Tibial nerve (tissue), 4 donors: ENCODE measurements around the gene ATP2A2. TPM values are rescaled to one million over a fixed set of nuclear protein-coding genes. Genes with fewer than 3 reads are reported as not detected.

ENCODE experiments used
- DNase-seq, 2 donors: peaks; one replicate each; pipeline ENCODE4 v3.0.0-alpha.2; 2019; ENCODE audit warnings: low spot score in 2 of 2
- H3K27ac ChIP-seq, 4 donors: fragments of 200-600 bp; sonication (generic) in 3 of 4; one replicate each; pipeline ENCODE4 v1.5.1; 2017 to 2019; ENCODE audit warnings: mild to moderate bottlenecking in 1 of 4
- H3K27me3 ChIP-seq, 2 donors: fragments of 200-600 bp; sonication (generic) in 1 of 2; one replicate each; pipeline versions ENCODE4 v1.5.1 to v1.6.0; 2017 to 2019
- H3K36me3 ChIP-seq, 3 donors: fragments of 200-600 bp; sonication (generic); one replicate each; pipeline ENCODE4 v1.5.1; 2018 to 2019
- H3K4me1 ChIP-seq, 4 donors: fragments of 200-600 bp; sonication (generic) in 3 of 4; one replicate each; pipeline ENCODE4 v1.5.1; 2017 to 2019
- H3K4me3 ChIP-seq, 4 donors: fragments of 200-600 bp; sonication (generic) in 3 of 4; one replicate each; pipeline ENCODE4 v1.5.1; 2017 to 2019; ENCODE audit warnings: mild to moderate bottlenecking in 1 of 4, moderate library complexity in 1 of 4
- H3K9me3 ChIP-seq, 4 donors: fragments of 200-600 bp; sonication (generic) in 3 of 4; one replicate each; pipeline ENCODE4 v1.5.1; 2017 to 2019
- CTCF ChIP-seq, 5 experiments: fragments of 200-600 bp in 3 of 5; fragments of 450-650 bp in 2 of 5; sonication (generic) in 3 of 5; IDR thresholded peaks; one replicate each; pipeline ENCODE4 v1.5.1; 2016 to 2019; ENCODE audit warnings: antibody characterized with exemption in 5 of 5, mild to moderate bottlenecking in 3 of 5, moderate library complexity in 2 of 5
- EP300 ChIP-seq, 2 donors: sonication (generic); formaldehyde crosslinking; IDR thresholded peaks; one replicate each; pipeline ENCODE4 v1.6.1; 2017; ENCODE audit warnings: antibody characterized with exemption in 2 of 2, mild to moderate bottlenecking in 1 of 2
- POLR2A ChIP-seq, 2 donors: fragments of 450-650 bp; IDR thresholded peaks; one replicate each; pipeline ENCODE4 v1.6.1; 2017; ENCODE audit warnings: antibody characterized with exemption in 2 of 2, mild to moderate bottlenecking in 2 of 2, moderate library complexity in 2 of 2
- WGBS, 2 donors: methylation state at CpG; one replicate each; pipeline ENCODE4 v1.1.5; 2018; 5-methylcytosine and 5-hydroxymethylcytosine counted together
- total RNA-seq, 4 donors: library from RNA; depleted of rRNA; stranded (reverse); fragments of >200 nt; gene quantifications; one replicate each; pipeline ENCODE4 v1.1.0, GENCODE V29; 2016

Gene ATP2A2
- total RNA-seq, 4 donors from 2014 or later, result 77.8 to 106 (median 90.1) TPM

GRCh38 chr12:110289711-110290078 is 8.6 kb downstream of the ATP2A2 start:
- 26 to 38% methylated on average over 2 of the region's 2 CpGs for WGBS, 2 donors
- Histone ChIP-seq H3K9me3 (no peaks in the 10 kb centered on the region), H3K27ac (no peak overlapping the region), H3K36me3 (peaks cover 0 to 60% (median 9%) of the 10 kb centered on the region in 3 donors), H3K4me1 (peaks cover 0 to 48% (median 15%) of the 10 kb centered on the region in 4 donors), H3K4me3 (no peak overlapping the region), H3K27me3 (no peaks in the 10 kb centered on the region)
- TF ChIP-seq EP300 (IDR thresholded peaks at IDR 0.05) (no peak), POLR2A (IDR thresholded peaks at IDR 0.05) (no peak), CTCF (IDR thresholded peaks at IDR 0.05) (no peak)
- no peak for DNase-seq

GRCh38 chr12:110301065-110301806 is 20.2 kb downstream of the ATP2A2 start:
- TF ChIP-seq CTCF (IDR thresholded peaks at IDR 0.05) (no peak), POLR2A (IDR thresholded peaks at IDR 0.05) (no peak), EP300 (IDR thresholded peaks at IDR 0.05) (no peak)
- no peaks in the 10 kb centered on the region for H3K9me3 ChIP-seq
- peaks cover 0 to 45% (median 8%) of the 10 kb centered on the region in 4 donors for H3K4me1 ChIP-seq
- DNase-seq, result no peak
- H3K27ac ChIP-seq, result peak overlapping the region in 1 of 4 donors; percentile 23
- no peaks in the 10 kb centered on the region for H3K27me3 ChIP-seq
- 40 to 50% methylated on average over 5 of the region's 5 CpGs for WGBS, 2 donors
- peaks cover 0 to 72% (median 4%) of the 10 kb centered on the region in 3 donors for H3K36me3 ChIP-seq
- no peak overlapping the region for H3K4me3 ChIP-seq

DNA sequence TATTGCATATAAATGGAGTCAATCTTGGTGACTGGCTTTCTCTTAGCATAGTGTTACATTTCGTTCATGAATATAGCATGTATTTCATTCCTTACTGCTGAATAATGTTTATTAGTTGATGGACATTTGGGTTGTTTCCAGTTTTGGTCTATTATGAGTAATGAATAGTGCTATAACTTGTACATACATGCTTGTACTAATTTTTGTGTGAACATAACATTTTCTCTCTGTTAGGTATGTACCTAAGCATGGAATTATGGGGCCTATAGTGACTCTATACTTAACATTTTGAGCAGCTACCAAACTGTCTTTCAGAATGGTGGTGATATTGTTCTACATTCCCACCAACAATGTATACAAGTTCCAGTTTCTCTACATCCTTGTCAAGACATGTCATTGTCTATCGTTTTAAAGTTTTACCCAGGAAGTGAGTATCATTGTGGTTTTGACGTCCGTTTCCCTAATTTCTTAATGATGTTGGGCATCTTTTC is 23.1 kb downstream of the ATP2A2 start:
- Histone ChIP-seq H3K36me3 (peaks cover 0 to 60% (median 4%) of the 10 kb centered on the region in 3 donors), H3K27ac (peak overlapping the region in 1 of 4 donors; percentile 26), H3K4me3 (no peak overlapping the region), H3K27me3 (no peaks in the 10 kb centered on the region), H3K9me3 (no peaks in the 10 kb centered on the region), H3K4me1 (peaks cover 0 to 34% (median 8%) of the 10 kb centered on the region in 4 donors)
- DNase-seq, result no peak
- no peak for TF ChIP-seq EP300 (IDR thresholded peaks at IDR 0.05)
- no peak for TF ChIP-seq CTCF (IDR thresholded peaks at IDR 0.05)
- TF ChIP-seq POLR2A (IDR thresholded peaks at IDR 0.05), result no peak
- 16 to 19% methylated on average over 4 of the region's 4 CpGs for WGBS, 2 donors

DNA sequence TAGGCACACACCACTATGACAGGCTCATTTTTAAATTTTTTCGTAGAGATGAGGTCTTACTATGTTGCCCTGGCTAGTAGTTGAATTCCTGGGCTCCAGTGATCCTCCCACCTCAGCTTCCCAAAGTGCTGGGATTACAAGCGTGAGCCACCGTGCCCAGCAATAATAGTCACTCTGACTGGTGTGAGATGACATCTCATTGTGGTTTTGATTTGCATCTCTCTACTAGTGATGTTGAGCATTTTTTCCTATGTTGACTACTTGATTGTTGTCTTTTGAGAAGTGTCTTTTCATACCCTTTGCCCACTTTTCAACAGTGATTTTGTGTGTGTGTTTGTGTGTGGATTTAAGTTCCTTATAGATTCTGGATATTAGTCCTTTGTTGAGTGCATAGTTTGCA is 26.3 kb downstream of the ATP2A2 start:
- Histone ChIP-seq H3K27ac (no peak overlapping the region), H3K4me1 (peaks cover 0 to 19% (median 8%) of the 10 kb centered on the region in 4 donors), H3K9me3 (no peaks in the 10 kb centered on the region), H3K4me3 (no peak overlapping the region), H3K36me3 (peaks cover 0 to 39% (median 0%) of the 10 kb centered on the region in 3 donors), H3K27me3 (no peaks in the 10 kb centered on the region)
- DNase-seq, result no peak
- WGBS, 2 donors, result 90 to 92% methylated on average over 3 of the region's 3 CpGs
- no peak for TF ChIP-seq POLR2A (IDR thresholded peaks at IDR 0.05)
- TF ChIP-seq CTCF (IDR thresholded peaks at IDR 0.05), result no peak
- TF ChIP-seq EP300 (IDR thresholded peaks at IDR 0.05), result no peak

- no peak overlapping the region for H3K4me3 ChIP-seq
- no peaks in the 10 kb centered on the region for H3K27me3 ChIP-seq
- peaks cover 0 to 6% (median 0%) of the 10 kb centered on the region in 4 donors for H3K4me1 ChIP-seq
- H3K9me3 ChIP-seq, result no peaks in the 10 kb centered on the region
- no peak for TF ChIP-seq EP300 (IDR thresholded peaks at IDR 0.05)
- TF ChIP-seq CTCF (IDR thresholded peaks at IDR 0.05), result no peak
- TF ChIP-seq POLR2A (IDR thresholded peaks at IDR 0.05), result no peak
- DNase-seq, result no peak
- no peak overlapping the region for H3K27ac ChIP-seq
- H3K36me3 ChIP-seq, result peaks cover 0 to 17% (median 0%) of the 10 kb centered on the region in 3 donors
Observed at GRCh38 chr12:110310763-110311162, 29.7 kb downstream of the ATP2A2 start.
